ENCODE measurements around the gene DCDC2C. TPM values are rescaled to one million over a fixed set of nuclear protein-coding genes. Genes with fewer than 3 reads are reported as not detected.

DCDC2C gene
- total and polyA plus RNA-seq, 2 of the 4 experiments (the other 2 are of a cell fraction), result not detected

- no peak for DNase-seq
- peaks cover 8% of the 10 kb centered on the region for H3K27me3 ChIP-seq (ENCODE audit: control insufficient read depth, insufficient read depth, low read length)
- no peak overlapping the region for H3K18ac ChIP-seq (ENCODE audit: low read depth, low read length)
- no peak overlapping the region for H3K9ac ChIP-seq (ENCODE audit: low read depth, low read length)
- H3K79me1 ChIP-seq (ENCODE audit: low read depth in 1 of 2, low read length in 2 of 2), result no peaks in the 10 kb centered on the region
- H3K36me3 ChIP-seq (ENCODE audit: control insufficient read depth, insufficient read depth, low read length), result no peaks in the 10 kb centered on the region
- no peak overlapping the region for H2BK120ac ChIP-seq (ENCODE audit: low read depth, low read length)
- H4K5ac ChIP-seq (ENCODE audit: low read depth, low read length), result no peak overlapping the region
- H3K56ac ChIP-seq (ENCODE audit: extremely low read depth, insufficient read depth, low read length), result no peak overlapping the region
- no peak overlapping the region for H2BK15ac ChIP-seq (ENCODE audit: low read depth, low read length)
- no peak overlapping the region for H2AK5ac ChIP-seq (ENCODE audit: low read depth, low read length)
- no peak overlapping the region for H4K8ac ChIP-seq (ENCODE audit: low read depth in 2 of 2, low read length in 2 of 2)
- H3K9me1 ChIP-seq (ENCODE audit: insufficient read depth, low read length), result no peaks in the 10 kb centered on the region
- no peaks in the 10 kb centered on the region for H4K20me1 ChIP-seq (ENCODE audit: insufficient read depth, low read length)
- H3K4ac ChIP-seq (ENCODE audit: low read depth, low read length), result no peak overlapping the region
- ATAC-seq (ENCODE audit: low read depth), result no peak
- H3K9me3 ChIP-seq (ENCODE audit: control insufficient read depth, insufficient read depth, low read length), result no peaks in the 10 kb centered on the region
- no peak overlapping the region for H2AK9ac ChIP-seq (replicated peaks; ENCODE audit: low read depth, low read length, poor library complexity)
- ChIA-PET POLR2A (ENCODE audit: unreplicated experiment) (no interaction called here), CTCF (no interaction called here)
- no peak overlapping the region for H3K4me3 ChIP-seq (ENCODE audit: insufficient read depth, low read depth, low read length)
- H4K91ac ChIP-seq (ENCODE audit: insufficient read depth, low read depth, low read length), result no peak overlapping the region
- TF ChIP-seq POLR2A (IDR thresholded peaks at IDR 0.05; ENCODE audit: low read depth, low read length) (no peak), MAZ (IDR thresholded peaks at IDR 0.05; ENCODE audit: borderline replicate concordance, low read depth, low read length) (no peak), RFX5 (IDR thresholded peaks at IDR 0.05; ENCODE audit: low read depth, low read length) (no peak), RCOR1 (IDR thresholded peaks at IDR 0.05; ENCODE audit: insufficient replicate concordance, low read length) (no peak), RAD21 (IDR thresholded peaks at IDR 0.05; ENCODE audit: low read length) (no peak), ELK1 (IDR thresholded peaks at IDR 0.05; ENCODE audit: borderline replicate concordance, low read depth, low read length) (no peak), FOS (IDR thresholded peaks at IDR 0.05; ENCODE audit: low read depth, low read length) (no peak), MXI1 (IDR thresholded peaks at IDR 0.05; ENCODE audit: borderline replicate concordance, low read depth, low read length) (no peak), BHLHE40 (IDR thresholded peaks at IDR 0.05; ENCODE audit: low read depth, low read length) (no peak), CHD1 (IDR thresholded peaks at IDR 0.05; ENCODE audit: low read depth, low read length) (no peak), NFE2L2 (IDR thresholded peaks at IDR 0.05; ENCODE audit: low read depth, low read length) (no peak), SMC3 (IDR thresholded peaks at IDR 0.05; ENCODE audit: low read depth, low read length) (no peak)
- in situ Hi-C loops (cut with MboI; ENCODE audit: low sequenced_read_pairs) (no loop called here), dilution Hi-C loops (cut with HindIII; ENCODE audit: low sequenced_read_pairs, unreplicated experiment) (no loop called here), intact Hi-C loops (cut with micrococcal nuclease) (no loop called here)
- H3K4me1 ChIP-seq (ENCODE audit: control insufficient read depth, insufficient read depth, low read length), result no peaks in the 10 kb centered on the region
- no peak overlapping the region for H3K27ac ChIP-seq (ENCODE audit: insufficient read depth, low read length)
- no peak overlapping the region for H2BK5ac ChIP-seq (ENCODE audit: low read depth, low read length, poor library complexity, severe bottlenecking)
- H3K4me2 ChIP-seq (ENCODE audit: low read depth, low read length), result no peak overlapping the region
- no peak overlapping the region for H3K14ac ChIP-seq (replicated peaks; ENCODE audit: low read depth, low read length)
- H2BK20ac ChIP-seq (ENCODE audit: low read depth, low read length), result no peak overlapping the region
- H2AFZ ChIP-seq (replicated peaks; ENCODE audit: low read length, poor library complexity), result no peak overlapping the region
- WGBS, 2 experiments (ENCODE audit: extremely low coverage in 2 of 2, insufficient read length in 1 of 2), result no CpG with 5 or more reads among the region's 2 CpGs
- no peak overlapping the region for H3K23ac ChIP-seq (ENCODE audit: low read depth, low read length)
- BruUV-seq (replicated peaks), result no TSS peak
Measured at GRCh38 chr2:3679180-3679579, 24.2 kb upstream of the DCDC2C start.
